H9 (cell line): ENCODE results near the gene ONECUT3. TPM values are rescaled to one million over a fixed set of nuclear protein-coding genes. Genes with fewer than 3 reads are reported as not detected.

Source experiments
- DNase-seq: peaks from one replicate; pipeline ENCODE4 v3.0.0-alpha.2; 2017
- H2AFZ ChIP-seq: one replicate; pipeline ENCODE4 v1.6.1; 2013; ENCODE audit warnings: mild to moderate bottlenecking, low read length, control low read depth, moderate library complexity
- H2AK5ac ChIP-seq: 2 replicates; pipeline ENCODE4 v1.6.1; 2013; ENCODE audit warnings: low read length, control low read depth, mixed read lengths; ENCODE audit not compliant: insufficient read length
- H2BK120ac ChIP-seq: one replicate; pipeline ENCODE4 v1.6.1; 2013; ENCODE audit warnings: low read depth, mild to moderate bottlenecking, low read length, control low read depth, inconsistent platforms; ENCODE audit not compliant: poor library complexity, severe bottlenecking
- H2BK12ac ChIP-seq: 2 replicates; pipeline ENCODE4 v1.6.1; 2013; ENCODE audit warnings: low read length, control low read depth, mixed read lengths, low read depth; ENCODE audit not compliant: insufficient read length
- H2BK15ac ChIP-seq: 2 replicates; pipeline ENCODE4 v1.6.1; 2013; ENCODE audit warnings: low read depth, low read length, control low read depth
- H2BK20ac ChIP-seq: one replicate; pipeline ENCODE4 v1.6.1; 2013; ENCODE audit warnings: low read depth, mild to moderate bottlenecking, low read length, control low read depth, inconsistent platforms; ENCODE audit not compliant: poor library complexity, severe bottlenecking
- H2BK5ac ChIP-seq: 2 replicates; pipeline ENCODE4 v1.6.1; 2013; ENCODE audit warnings: low read length, control low read depth, mixed read lengths; ENCODE audit not compliant: insufficient read length
- H3K14ac ChIP-seq: 2 replicates; pipeline ENCODE4 v1.6.1; 2013; ENCODE audit warnings: low read length, control low read depth; ENCODE audit not compliant: insufficient read depth
- H3K18ac ChIP-seq: 2 replicates; pipeline ENCODE4 v1.6.1; 2013; ENCODE audit warnings: low read depth, mild to moderate bottlenecking, mixed read lengths, low read length, control low read depth; ENCODE audit not compliant: insufficient read length
- H3K23ac ChIP-seq: 2 replicates; pipeline ENCODE4 v1.6.1; 2013; ENCODE audit warnings: low read length, control low read depth, mixed read lengths, low read depth; ENCODE audit not compliant: insufficient read length
- H3K23me2 ChIP-seq: 2 replicates; pipeline ENCODE4 v1.6.1; 2013; ENCODE audit warnings: low read depth, mild to moderate bottlenecking, mixed read lengths, low read length, control low read depth; ENCODE audit not compliant: insufficient read length, poor library complexity, severe bottlenecking
- H3K27ac ChIP-seq: 2 replicates; pipeline ENCODE4 v1.5.1; 2013; ENCODE audit warnings: low read length, control low read depth, mixed read lengths, low read depth; ENCODE audit not compliant: insufficient read length
- H3K27me3 ChIP-seq: 2 replicates; pipeline ENCODE4 v1.6.1; 2013; ENCODE audit warnings: low read length, control low read depth, inconsistent platforms; ENCODE audit not compliant: insufficient read depth
- H3K4ac ChIP-seq: 2 replicates; pipeline ENCODE4 v1.6.1; 2013; ENCODE audit warnings: low read depth, mild to moderate bottlenecking, control low read depth, inconsistent platforms, low read length, moderate library complexity
- H3K4me1 ChIP-seq: 2 replicates; pipeline ENCODE4 v1.6.1; 2013; ENCODE audit warnings: low read length, control low read depth, inconsistent platforms; ENCODE audit not compliant: insufficient read depth
- H3K4me2 ChIP-seq: 2 replicates; pipeline ENCODE4 v1.6.1; 2013; ENCODE audit warnings: low read length, control low read depth, mixed read lengths; ENCODE audit not compliant: insufficient read length, insufficient read depth
- H3K56ac ChIP-seq: 2 replicates; pipeline ENCODE4 v1.6.1; 2013; ENCODE audit warnings: low read depth, mild to moderate bottlenecking, mixed read lengths, low read length, control low read depth; ENCODE audit not compliant: insufficient read length
- H3K79me1 ChIP-seq: 2 replicates; pipeline ENCODE4 v1.6.1; 2013; ENCODE audit warnings: low read depth, mild to moderate bottlenecking, moderate library complexity, low read length, control low read depth, inconsistent platforms; ENCODE audit not compliant: insufficient read depth, poor library complexity, severe bottlenecking
- H3K79me2 ChIP-seq: 2 replicates; pipeline ENCODE4 v1.6.1; 2013; ENCODE audit warnings: low read length, control low read depth, inconsistent platforms; ENCODE audit not compliant: insufficient read depth
- H3K9ac ChIP-seq: 2 replicates; pipeline ENCODE4 v1.6.1; 2013; ENCODE audit warnings: low read length, control low read depth, mixed read lengths; ENCODE audit not compliant: insufficient read length; ENCODE audit errors: extremely low read depth
- H3K9me3 ChIP-seq: one replicate; pipeline ENCODE4 v1.6.1; 2013; ENCODE audit warnings: low read depth, low read length, inconsistent platforms; ENCODE audit not compliant: control insufficient read depth
- H3T11ph ChIP-seq: one replicate; pipeline ENCODE4 v1.6.1; 2013; ENCODE audit warnings: mild to moderate bottlenecking, low read length, control low read depth, inconsistent platforms
- H4K20me1 ChIP-seq: one replicate; pipeline ENCODE4 v1.6.1; 2013; ENCODE audit not compliant: control insufficient read depth, insufficient read length, insufficient read depth
- H4K5ac ChIP-seq: 2 replicates; pipeline ENCODE4 v1.6.1; 2013; ENCODE audit warnings: low read depth, mild to moderate bottlenecking, mixed read lengths, low read length, control low read depth; ENCODE audit not compliant: insufficient read length
- H4K8ac ChIP-seq: replicated peaks from 2 replicates; pipeline ENCODE4 v1.6.1; 2013; ENCODE audit warnings: low read length, control low read depth, mixed read lengths, low read depth; ENCODE audit not compliant: insufficient read length
- H4K91ac ChIP-seq: 2 replicates; pipeline ENCODE4 v1.6.1; 2013; ENCODE audit warnings: low read depth, mild to moderate bottlenecking, moderate library complexity, mixed read lengths, low read length, control low read depth; ENCODE audit not compliant: insufficient read length
- H3K27ac Mint-ChIP-seq, 3 experiments: 2 replicates in 2 of 3; 3 replicates in 1 of 3; pipeline ENCODE4 v1.8.0; 2020 to 2021; ENCODE audit warnings: mixed read lengths in 3 of 3, mild to moderate bottlenecking in 1 of 3, moderate library complexity in 1 of 3
- H3K27me3 Mint-ChIP-seq: 2 replicates; pipeline ENCODE4 v1.8.0; 2021; ENCODE audit warnings: low read depth, mild to moderate bottlenecking, moderate library complexity, mixed read lengths
- H3K36me3 Mint-ChIP-seq, 3 experiments: 2 replicates in 2 of 3; 3 replicates in 1 of 3; pipeline ENCODE4 v1.8.0; 2020 to 2021; ENCODE audit warnings: low read depth in 3 of 3, mixed read lengths in 3 of 3; ENCODE audit not compliant: insufficient read depth in 1 of 3
- H3K4me1 Mint-ChIP-seq, 2 experiments: 2 replicates each; pipeline ENCODE4 v1.8.0; 2020; ENCODE audit warnings: mixed read lengths in 2 of 2
- H3K4me3 Mint-ChIP-seq, 2 experiments: 2 replicates in 1 of 2; 3 replicates in 1 of 2; pipeline ENCODE4 v1.8.0; 2020 to 2021; ENCODE audit warnings: mild to moderate bottlenecking in 2 of 2, mixed read lengths in 2 of 2, moderate library complexity in 1 of 2
- H3K9me3 Mint-ChIP-seq, 2 experiments: 2 replicates in 1 of 2; 3 replicates in 1 of 2; pipeline ENCODE4 v1.8.0; 2020; ENCODE audit warnings: mild to moderate bottlenecking in 2 of 2, mixed read lengths in 2 of 2, moderate library complexity in 1 of 2
- WGBS: extraction: QIAGEN DNeasy Blood & Tissue Kit; methylation state at CpG from one replicate; pipeline ENCODE4 v1.1.7; 2013; ENCODE audit warnings: missing lambda C conversion rate, low lambda C conversion rate, mixed read lengths; ENCODE audit not compliant: insufficient read length; ENCODE audit errors: extremely low coverage; 5-methylcytosine and 5-hydroxymethylcytosine counted together
- total RNA-seq: library from RNA; stranded (reverse); gene quantifications from 2 replicates; pipeline ENCODE4 v1.2.1, GENCODE V29; 2021
- TF ChIP-seq, protein P1 (sequence below): fragments of 200-600 bp; sonication (generic); conservative IDR thresholded peaks from 3 replicates; pipeline ENCODE4 v1.8.0; 2021; ENCODE audit warnings: antibody characterized with exemption, mild to moderate bottlenecking

ONECUT3 gene
- total RNA-seq, 1 experiment from 2014 or later, result 0.04 TPM

DNA sequence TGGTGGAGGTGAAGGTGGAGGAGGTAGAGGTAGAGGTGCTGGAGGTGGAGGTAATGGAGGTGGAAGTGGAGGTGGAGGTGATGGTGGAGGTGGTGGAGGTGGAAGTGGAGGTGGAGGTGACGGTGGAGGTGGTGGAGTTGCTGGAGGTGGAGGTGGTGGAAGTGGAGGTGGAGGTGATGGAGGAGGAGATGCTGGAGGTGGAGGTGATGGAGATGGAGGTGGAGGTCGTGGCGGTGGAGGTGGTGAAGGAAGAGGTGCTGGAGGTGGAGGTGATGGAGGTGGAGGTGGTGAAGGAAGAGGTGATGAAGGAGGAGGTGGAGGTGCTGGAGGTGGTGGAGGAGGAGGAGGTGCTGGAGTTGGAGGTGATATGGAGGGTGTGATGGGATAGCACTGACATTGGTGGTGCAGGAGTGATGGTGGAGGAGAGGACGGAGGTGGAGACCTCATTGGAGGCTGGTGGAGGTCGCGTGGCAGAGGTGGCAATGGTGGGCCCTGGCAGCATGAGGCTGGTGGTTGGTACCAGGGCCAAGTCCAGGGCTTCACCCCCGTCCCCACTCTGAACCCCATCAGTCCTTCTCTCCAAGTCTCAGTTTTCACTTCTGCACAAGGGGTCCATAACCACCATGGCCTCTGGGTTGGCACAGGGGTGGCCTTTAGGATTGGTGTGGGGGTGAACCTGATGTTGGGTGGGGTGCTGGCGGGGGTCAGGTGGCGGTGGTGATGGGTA lies 15.8 kb downstream of the ONECUT3 start:
- H3K27me3 Mint-ChIP-seq, result peaks cover 98% of the 10 kb centered on the region
- Histone ChIP-seq H2BK12ac (no peak overlapping the region), H2BK120ac (no peak overlapping the region), H2BK15ac (no peak overlapping the region), H3K23me2 (no peaks in the 10 kb centered on the region), H3K4me2 (no peak overlapping the region), H2BK5ac (no peak overlapping the region), H3K56ac (no peak overlapping the region), H3K79me2 (no peaks in the 10 kb centered on the region), H2AK5ac (no peak overlapping the region), H4K91ac (no peak overlapping the region), H3K18ac (no peak overlapping the region), H2BK20ac (no peak overlapping the region), H3T11ph (no peak overlapping the region), H4K5ac (no peak overlapping the region), H3K27ac (no peak overlapping the region), H3K79me1 (no peaks in the 10 kb centered on the region), H2AFZ (no peak overlapping the region), H4K8ac (no peak overlapping the region), H3K23ac (no peak overlapping the region), H3K4ac (no peak overlapping the region), H4K20me1 (peaks cover 2% of the 10 kb centered on the region), H3K9ac (no peak overlapping the region), H3K14ac (no peak overlapping the region; the same call in 1 of the 2 replicates), H3K9me3 (peaks cover 10% of the 10 kb centered on the region), H3K27me3 (peaks cover 48% of the 10 kb centered on the region), H3K4me1 (0 out of 2 replicates have a peak, but pooled peaks cover 4% of the 10 kb centered on the region)
- H3K4me3 Mint-ChIP-seq, result no peak overlapping the region
- peaks cover 0 to 27% of the 10 kb centered on the region in 2 experiments; a peak in 3 of 4 replicates for H3K4me1 Mint-ChIP-seq
- TF ChIP-seq, protein P1, sequence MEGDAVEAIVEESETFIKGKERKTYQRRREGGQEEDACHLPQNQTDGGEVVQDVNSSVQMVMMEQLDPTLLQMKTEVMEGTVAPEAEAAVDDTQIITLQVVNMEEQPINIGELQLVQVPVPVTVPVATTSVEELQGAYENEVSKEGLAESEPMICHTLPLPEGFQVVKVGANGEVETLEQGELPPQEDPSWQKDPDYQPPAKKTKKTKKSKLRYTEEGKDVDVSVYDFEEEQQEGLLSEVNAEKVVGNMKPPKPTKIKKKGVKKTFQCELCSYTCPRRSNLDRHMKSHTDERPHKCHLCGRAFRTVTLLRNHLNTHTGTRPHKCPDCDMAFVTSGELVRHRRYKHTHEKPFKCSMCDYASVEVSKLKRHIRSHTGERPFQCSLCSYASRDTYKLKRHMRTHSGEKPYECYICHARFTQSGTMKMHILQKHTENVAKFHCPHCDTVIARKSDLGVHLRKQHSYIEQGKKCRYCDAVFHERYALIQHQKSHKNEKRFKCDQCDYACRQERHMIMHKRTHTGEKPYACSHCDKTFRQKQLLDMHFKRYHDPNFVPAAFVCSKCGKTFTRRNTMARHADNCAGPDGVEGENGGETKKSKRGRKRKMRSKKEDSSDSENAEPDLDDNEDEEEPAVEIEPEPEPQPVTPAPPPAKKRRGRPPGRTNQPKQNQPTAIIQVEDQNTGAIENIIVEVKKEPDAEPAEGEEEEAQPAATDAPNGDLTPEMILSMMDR, result no peak
- WGBS, result no CpG with 5 or more reads among the region's 9 CpGs
- no peak for DNase-seq
- H3K36me3 Mint-ChIP-seq, result peaks cover 0 to 7% (median 0%) of the 10 kb centered on the region in 3 experiments; a peak in 3 of 7 replicates
- H3K9me3 Mint-ChIP-seq, result peaks cover 20 to 28% of the 10 kb centered on the region in 2 experiments
- no peak overlapping the region for H3K27ac Mint-ChIP-seq
